Testis (tissue), 3 donors: ENCODE data around the gene PXDC1. TPM values are rescaled to one million over a fixed set of nuclear protein-coding genes. Genes with fewer than 3 reads are reported as not detected.

Source experiments
- DNase-seq: peaks from one replicate; pipeline ENCODE4 v3.0.0-alpha.2; 2019
- H3K27ac ChIP-seq, 2 donors: fragments of 200-600 bp; sonication (generic); one replicate each; pipeline ENCODE4 v1.5.1; 2019
- H3K27me3 ChIP-seq: fragments of 200-600 bp; sonication (generic); one replicate; pipeline ENCODE4 v1.5.1; 2019
- H3K36me3 ChIP-seq: fragments of 200-600 bp; sonication (generic); one replicate; pipeline ENCODE4 v1.5.1; 2017; ENCODE audit warnings: low read depth; ENCODE audit errors: missing control alignments
- H3K4me1 ChIP-seq: fragments of 200-600 bp; sonication (generic); one replicate; pipeline ENCODE4 v1.5.1; 2019
- H3K4me3 ChIP-seq, 2 donors: fragments of 200-600 bp; sonication (generic); one replicate each; pipeline ENCODE4 v1.5.1; 2017 to 2019
- H3K9me3 ChIP-seq: fragments of 200-600 bp; sonication (generic); one replicate; pipeline ENCODE4 v1.5.1; 2017
- CTCF ChIP-seq, 3 experiments: fragments of 450-650 bp in 2 of 3; fragments of 200-600 bp in 1 of 3; sonication (generic) in 1 of 3; IDR thresholded peaks; one replicate each; pipeline ENCODE4 v1.5.1; 2016 to 2019; ENCODE audit warnings: antibody characterized with exemption in 3 of 3, mild to moderate bottlenecking in 2 of 3, moderate library complexity in 1 of 3
- POLR2A ChIP-seq: fragments of 450-650 bp; IDR thresholded peaks from one replicate; pipeline ENCODE4 v1.6.1; 2017; ENCODE audit warnings: antibody characterized with exemption, mild to moderate bottlenecking, moderate library complexity
- WGBS, 2 donors: methylation state at CpG; one replicate each; pipeline ENCODE4 v1.1.5; 2018; 5-methylcytosine and 5-hydroxymethylcytosine counted together
- intact Hi-C: fragments of 100-400 bp; cut with DNase I; formaldehyde crosslinking; loops from one replicate; pipeline ENCODE4 v1.15.1; 2023; ENCODE audit warnings: low total_unique reads
- polyA plus RNA-seq: library from polyadenylated mRNA; stranded (reverse); fragments of 350-450 nt; fragmentation: Illumina TruSeq; extraction: RNeasy Lipid Tissue Mini Kit (QIAGEN cat#74804); gene quantifications from one replicate; pipeline ENCODE4 v1.2.3, GENCODE V29; 2014; ENCODE audit warnings: low read depth, low replicate concordance; ENCODE audit not compliant: insufficient read depth
- total RNA-seq, 2 donors: library from RNA; depleted of rRNA; stranded (reverse); fragments of >200 nt; gene quantifications; one replicate each; pipeline ENCODE4 v1.2.3, GENCODE V29; 2016

The PXDC1 gene
- total and polyA plus RNA-seq, 3 donors from 2014 or later = 14.3 to 38.2 (median 16.9) TPM

GRCh38 chr6:3707751-3708412 lies 43.6 kb downstream of the PXDC1 start:
- H3K4me1 ChIP-seq = no peaks in the 10 kb centered on the region
- WGBS, 2 donors = 75 to 82% methylated on average over 10 of the region's 10 CpGs
- intact Hi-C loops = no loop called here
- TF ChIP-seq CTCF (IDR thresholded peaks at IDR 0.05) (no peak), POLR2A (no peak)
- H3K36me3 ChIP-seq = no peaks in the 10 kb centered on the region
- no peak overlapping the region for H3K4me3 ChIP-seq
- no peak overlapping the region for H3K27ac ChIP-seq
- no peaks in the 10 kb centered on the region for H3K9me3 ChIP-seq
- no peak for DNase-seq
- H3K27me3 ChIP-seq = no peaks in the 10 kb centered on the region

- Histone ChIP-seq H3K4me3 (no peak overlapping the region), H3K9me3 (no peaks in the 10 kb centered on the region), H3K27me3 (no peaks in the 10 kb centered on the region), H3K4me1 (no peaks in the 10 kb centered on the region), H3K27ac (no peak overlapping the region), H3K36me3 (no peaks in the 10 kb centered on the region)
- TF ChIP-seq POLR2A = no peak
- no peak for TF ChIP-seq CTCF (IDR thresholded peaks at IDR 0.05)
- intact Hi-C loops = no loop called here
- 80 to 81% methylated on average over 2 of the region's 2 CpGs for WGBS, 2 donors
- DNase-seq = no peak
Measured at GRCh38 chr6:3707024-3707423, 44.5 kb downstream of the PXDC1 start.

GRCh38 chr6:3706547-3706946 lies 45.0 kb downstream of the PXDC1 start:
- Histone ChIP-seq H3K4me1 (no peaks in the 10 kb centered on the region), H3K27ac (no peak overlapping the region), H3K27me3 (no peaks in the 10 kb centered on the region), H3K36me3 (no peaks in the 10 kb centered on the region), H3K4me3 (no peak overlapping the region), H3K9me3 (no peaks in the 10 kb centered on the region)
- 89 to 94% methylated on average over 4 of the region's 4 CpGs for WGBS, 2 donors
- intact Hi-C loops = no loop called here
- DNase-seq = no peak
- no peak for TF ChIP-seq CTCF (IDR thresholded peaks at IDR 0.05)
- TF ChIP-seq POLR2A = no peak

DNA sequence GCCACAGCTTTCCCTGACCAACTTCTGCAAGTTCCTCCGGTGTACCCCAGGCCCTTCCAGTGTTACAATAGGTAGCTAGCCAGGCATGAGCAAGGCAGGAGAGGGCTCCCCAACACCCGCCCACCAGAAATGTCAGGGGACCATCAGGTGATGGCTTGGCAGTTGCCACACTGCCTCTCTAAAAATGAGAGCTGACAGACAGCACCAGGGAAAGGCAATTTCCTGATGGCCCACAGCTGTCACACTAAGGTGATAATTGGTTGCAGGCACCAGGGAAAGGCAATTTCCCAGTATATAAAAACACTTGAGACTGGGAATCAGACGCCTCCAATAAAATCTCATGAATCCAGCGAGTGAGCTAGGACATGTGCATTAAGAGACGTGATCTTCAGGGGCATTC lies 49.9 kb downstream of the PXDC1 start:
- Histone ChIP-seq H3K36me3 (no peaks in the 10 kb centered on the region), H3K4me3 (no peak overlapping the region), H3K27ac (no peak overlapping the region), H3K27me3 (no peaks in the 10 kb centered on the region), H3K9me3 (no peaks in the 10 kb centered on the region), H3K4me1 (no peaks in the 10 kb centered on the region)
- intact Hi-C loops = no loop called here
- WGBS, 2 donors = 74 to 84% methylated on average over 3 to 5 of the region's 5 CpGs
- no peak for DNase-seq
- TF ChIP-seq POLR2A (no peak), CTCF (IDR thresholded peaks at IDR 0.05) (no peak)

DNA sequence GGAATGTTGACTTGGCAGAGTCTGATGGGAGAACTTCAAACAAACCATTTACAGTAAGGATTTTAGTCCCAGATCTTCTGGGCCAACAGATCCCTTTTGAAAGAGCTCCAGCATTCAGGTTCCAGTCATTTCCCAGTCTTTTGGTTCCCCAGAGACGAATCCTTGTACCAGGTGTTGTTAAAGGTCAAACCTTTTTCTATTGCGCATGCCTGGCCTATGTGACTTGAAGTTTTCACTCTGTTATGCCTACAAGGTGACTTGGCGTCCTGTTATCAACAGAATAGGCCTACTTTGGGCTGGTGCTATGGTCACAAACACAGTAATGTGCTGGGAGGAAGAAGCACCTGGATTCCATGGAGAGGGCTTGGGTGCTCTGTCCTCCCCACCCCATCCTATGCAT lies 52.3 kb downstream of the PXDC1 start:
- TF ChIP-seq CTCF (IDR thresholded peaks at IDR 0.05) = no peak
- TF ChIP-seq POLR2A = no peak
- H3K9me3 ChIP-seq = no peaks in the 10 kb centered on the region
- DNase-seq = no peak
- intact Hi-C loops = no loop called here
- H3K4me1 ChIP-seq = no peaks in the 10 kb centered on the region
- H3K4me3 ChIP-seq = no peak overlapping the region
- H3K27ac ChIP-seq = no peak overlapping the region
- 95 to 100% methylated on average over 3 of the region's 3 CpGs for WGBS, 2 donors
- no peaks in the 10 kb centered on the region for H3K27me3 ChIP-seq
- no peaks in the 10 kb centered on the region for H3K36me3 ChIP-seq
